H1 (cell line): ENCODE data around the gene RASL10A. TPM values are rescaled to one million over a fixed set of nuclear protein-coding genes. Genes with fewer than 3 reads are reported as not detected.

Source experiments
- CTCF ChIA-PET: fragments of 300-600 bp; sonication (Branson Sonifier 250); formaldehyde crosslinking; loops from one replicate; lab custom pipeline; 2021; ENCODE audit not compliant: partially characterized antibody; lab: Charles Lee
- POLR2A ChIA-PET: fragments of 300-600 bp; sonication (Branson Sonifier 250); formaldehyde crosslinking; loops from one replicate; lab custom pipeline; 2021; ENCODE audit warnings: inconsistent platforms; ENCODE audit not compliant: partially characterized antibody; lab: Charles Lee
- DNase-seq, 2 experiments: peaks; one replicate each; pipeline versions ENCODE4 v3.0.0 to v3.0.0-alpha.2; 2010 to 2022; ENCODE audit warnings: low spot score in 2 of 2, low read depth in 1 of 2, mixed read lengths in 1 of 2
- FAIRE-seq: peaks from 2 replicates; lab custom pipeline; 2011; peaks lifted over from hg19 to GRCh38; lab: Jason Lieb, UNC
- H2AFZ ChIP-seq: 2 replicates; pipeline ENCODE4 v1.8.1; 2012; ENCODE audit warnings: low read length, inconsistent platforms
- H2AK5ac ChIP-seq: 2 replicates; pipeline ENCODE4 v1.6.1; 2013; ENCODE audit warnings: low read depth, low read length
- H2BK120ac ChIP-seq: replicated peaks from 2 replicates; pipeline ENCODE3; 2013; ENCODE audit warnings: low read depth, low read length, inconsistent platforms
- H2BK12ac ChIP-seq: 2 replicates; pipeline ENCODE4 v1.6.1; 2013; ENCODE audit warnings: low read depth, low read length
- H2BK15ac ChIP-seq: 2 replicates; pipeline ENCODE4 v1.6.1; 2013; ENCODE audit warnings: low read length
- H2BK20ac ChIP-seq: 2 replicates; pipeline ENCODE4 v1.6.1; 2013; ENCODE audit warnings: low read length
- H2BK5ac ChIP-seq: 2 replicates; pipeline ENCODE4 v1.6.1; 2013; ENCODE audit warnings: low read depth, low read length
- H3K14ac ChIP-seq: 2 replicates; pipeline ENCODE4 v1.6.1; 2013; ENCODE audit warnings: inconsistent platforms; ENCODE audit not compliant: insufficient read length
- H3K18ac ChIP-seq: 2 replicates; pipeline ENCODE4 v1.6.1; 2013; ENCODE audit warnings: low read length; ENCODE audit errors: extremely low read depth
- H3K23ac ChIP-seq: 2 replicates; pipeline ENCODE4 v1.6.1; 2013; ENCODE audit warnings: inconsistent platforms; ENCODE audit not compliant: insufficient read length
- H3K23me2 ChIP-seq: 2 replicates; pipeline ENCODE4 v1.6.1; 2013; ENCODE audit warnings: low read depth, low read length
- H3K27ac ChIP-seq: 2 replicates; pipeline ENCODE4 v1.6.1; 2011; ENCODE audit warnings: low read depth, low read length, inconsistent platforms
- H3K27me3 ChIP-seq, 4 experiments: replicated peaks in 1 of 4; 1 replicate in 1 of 4; 2 replicates in 3 of 4; pipeline versions ENCODE4 v1.6.1 to v1.8.1; 2011 to 2013; ENCODE audit warnings: low read length in 3 of 4, mild to moderate bottlenecking in 3 of 4, inconsistent platforms in 2 of 4, mixed read lengths in 2 of 4, moderate library complexity in 1 of 4; ENCODE audit not compliant: control insufficient read depth in 3 of 4, insufficient read depth in 3 of 4; ENCODE audit errors: extremely low read depth in 1 of 4
- H3K36me3 ChIP-seq, 4 experiments: 2 replicates each; pipeline versions ENCODE4 v1.6.1 to v1.8.1; 2011 to 2013; ENCODE audit warnings: mild to moderate bottlenecking in 4 of 4, low read length in 3 of 4, moderate library complexity in 2 of 4, control low read depth in 1 of 4, inconsistent platforms in 1 of 4; ENCODE audit not compliant: insufficient read depth in 4 of 4, control insufficient read depth in 2 of 4
- H3K4ac ChIP-seq: replicated peaks from 2 replicates; pipeline ENCODE3; 2013; ENCODE audit warnings: low read length, low read depth, mixed read lengths, inconsistent platforms; ENCODE audit not compliant: insufficient read length
- H3K4me1 ChIP-seq, 4 experiments: replicated peaks in 1 of 4; 1 replicate in 1 of 4; 2 replicates in 3 of 4; pipeline versions ENCODE4 v1.6.1 to v1.8.1; 2011 to 2013; ENCODE audit warnings: low read length in 3 of 4, inconsistent platforms in 2 of 4, mixed read lengths in 1 of 4; ENCODE audit not compliant: insufficient read depth in 4 of 4, control insufficient read depth in 3 of 4
- H3K4me2 ChIP-seq, 2 experiments: 2 replicates each; pipeline versions ENCODE4 v1.6.1 to v1.8.1; 2011 to 2013; ENCODE audit warnings: low read depth in 2 of 2, low read length in 2 of 2, control low read depth in 1 of 2, inconsistent platforms in 1 of 2, mild to moderate bottlenecking in 1 of 2; ENCODE audit not compliant: insufficient read depth in 1 of 2
- H3K4me3 ChIP-seq, 4 experiments: fragments of 200-600, 300-600 bp in 1 of 4; sonication (generic), shearing (Covaris generic), sonication (Bioruptor Twin) in 1 of 4; 2 replicates each; pipeline versions ENCODE4 v1.5.1 to v1.8.1; 2011 to 2016; ENCODE audit warnings: low read length in 4 of 4, low read depth in 3 of 4, control low read depth in 2 of 4, inconsistent platforms in 2 of 4, mild to moderate bottlenecking in 2 of 4, mixed read lengths in 1 of 4, moderate library complexity in 1 of 4; ENCODE audit not compliant: insufficient read depth in 2 of 4; ENCODE audit errors: extremely low read depth in 1 of 4
- H3K56ac ChIP-seq: replicated peaks from 2 replicates; pipeline ENCODE3; 2013; ENCODE audit warnings: low read depth, mild to moderate bottlenecking, mixed read lengths, low read length, inconsistent platforms; ENCODE audit not compliant: insufficient read length
- H3K79me1 ChIP-seq: 2 replicates; pipeline ENCODE4 v1.6.1; 2013; ENCODE audit warnings: low read depth, low read length, control low read depth
- H3K79me2 ChIP-seq, 2 experiments: 2 replicates each; pipeline versions ENCODE4 v1.6.1 to v1.8.1; 2012 to 2013; ENCODE audit warnings: low read length in 2 of 2, mild to moderate bottlenecking in 2 of 2, inconsistent platforms in 1 of 2; ENCODE audit not compliant: insufficient read depth in 2 of 2, control insufficient read depth in 1 of 2
- H3K9ac ChIP-seq, 4 experiments: replicated peaks in 1 of 4; 1 replicate in 1 of 4; 2 replicates in 3 of 4; pipeline versions ENCODE4 v1.6.1 to v1.8.1; 2011 to 2013; ENCODE audit warnings: low read depth in 3 of 4, low read length in 3 of 4, control low read depth in 2 of 4, mild to moderate bottlenecking in 2 of 4, moderate library complexity in 2 of 4, inconsistent platforms in 1 of 4; ENCODE audit errors: extremely low read depth in 1 of 4
- H3K9me3 ChIP-seq, 2 experiments: 2 replicates each; pipeline versions ENCODE4 v1.6.1 to v1.8.1; 2012 to 2013; ENCODE audit warnings: mild to moderate bottlenecking in 2 of 2, moderate library complexity in 2 of 2, control low read depth in 1 of 2, inconsistent platforms in 1 of 2, low read depth in 1 of 2, low read length in 1 of 2, mixed read lengths in 1 of 2; ENCODE audit not compliant: insufficient read depth in 2 of 2
- H4K20me1 ChIP-seq, 2 experiments: replicated peaks in 1 of 2; 2 replicates each; pipeline versions ENCODE3 to v1.8.1; 2011 to 2013; ENCODE audit warnings: inconsistent platforms in 2 of 2, low read length in 2 of 2, mild to moderate bottlenecking in 1 of 2; ENCODE audit not compliant: insufficient read depth in 2 of 2, control insufficient read depth in 1 of 2
- H4K5ac ChIP-seq: 2 replicates; pipeline ENCODE4 v1.6.1; 2013; ENCODE audit warnings: low read length, low read depth, mixed read lengths, inconsistent platforms; ENCODE audit not compliant: insufficient read length
- H4K8ac ChIP-seq: 2 replicates; pipeline ENCODE4 v1.8.0; 2013; ENCODE audit warnings: mild to moderate bottlenecking, moderate library complexity, low read length, inconsistent platforms; ENCODE audit not compliant: insufficient read depth; ENCODE audit errors: extremely low read depth
- H4K91ac ChIP-seq: replicated peaks from 2 replicates; pipeline ENCODE3; 2013; ENCODE audit warnings: low read length, mixed read lengths, inconsistent platforms; ENCODE audit not compliant: insufficient read length
- ATF2 ChIP-seq: IDR thresholded peaks from 2 replicates; pipeline ENCODE4 v1.6.1; 2012; ENCODE audit warnings: low read length, inconsistent platforms
- BACH1 ChIP-seq: IDR thresholded peaks from 2 replicates; pipeline ENCODE4 v1.6.1; 2012; ENCODE audit warnings: low read length, improper control_type of control experiment
- CBX5 ChIP-seq: fragments of 300-800, 300-1000 bp; sonication (generic); IDR thresholded peaks from 2 replicates; pipeline ENCODE4 v1.7.1; 2016; ENCODE audit warnings: antibody characterized with exemption, low read length, low read depth
- CBX8 ChIP-seq: fragments of 300-800, 300-1000 bp; sonication (generic); IDR thresholded peaks from 2 replicates; pipeline ENCODE4 v1.7.1; 2016; ENCODE audit warnings: low read depth, low read length, borderline replicate concordance
- CEBPB ChIP-seq: IDR thresholded peaks from 2 replicates; pipeline ENCODE4 v1.6.1; 2012; ENCODE audit warnings: low read depth, low read length
- CHD1 ChIP-seq: IDR thresholded peaks from 2 replicates; pipeline ENCODE4 v1.6.1; 2012; ENCODE audit warnings: low read depth, low read length, improper control_type of control experiment
- CHD2 ChIP-seq: IDR thresholded peaks from 2 replicates; pipeline ENCODE4 v1.6.1; 2012; ENCODE audit warnings: low read length, improper control_type of control experiment
- KDM1A ChIP-seq: fragments of 200-600, 300-600 bp; sonication (generic); IDR thresholded peaks from 2 replicates; pipeline ENCODE4 v1.7.1; 2016; ENCODE audit warnings: mild to moderate bottlenecking, low read length, borderline replicate concordance
- YY1 ChIP-seq: IDR thresholded peaks from 2 replicates; pipeline ENCODE4 v1.6.1; 2011; ENCODE audit warnings: low read depth, mild to moderate bottlenecking, low read length
- WGBS, 2 experiments: shearing (Covaris generic) in 1 of 2; methylation state at CpG; one replicate each; pipeline versions ENCODE4 v1.1.6 to v1.1.7; 2013 to 2015; ENCODE audit warnings: low lambda C conversion rate in 2 of 2, mixed read lengths in 2 of 2, inconsistent platforms in 1 of 2, low coverage in 1 of 2, missing lambda C conversion rate in 1 of 2; ENCODE audit not compliant: insufficient replicate concordance in 2 of 2, insufficient coverage in 1 of 2, insufficient read length in 1 of 2; ENCODE audit errors: extremely low coverage in 1 of 2, missing lambda C conversion rate in 1 of 2; 5-methylcytosine and 5-hydroxymethylcytosine counted together
- polyA plus RNA-seq, 7 experiments: library from polyadenylated mRNA; depleted of rRNA in 3 of 7; stranded (reverse) in 5 of 7; unstranded in 2 of 7; fragments of >200 nt in 5 of 7; fragments of 200-250 nt in 2 of 7; gene quantifications; 1 replicate in 5 of 7; 2 replicates in 1 of 7; 4 replicates in 1 of 7; pipeline versions ENCODE4 v1.2.1 to v1.2.3, GENCODE V29; 2011 to 2013; ENCODE audit warnings: missing spikeins in 2 of 7, mixed read lengths in 2 of 7
- total RNA-seq: library from RNA; stranded (reverse); fragmentation: NEBNext Ultra II Directional; extraction: Animal tissue kit (Norgen Biotek cat#: 25700); gene quantifications from 2 replicates; pipeline ENCODE4 v1.2.1, GENCODE V29; 2021

Gene RASL10A
- total and polyA plus RNA-seq, 2 of the 8 experiments (the other 6 are each of a cell fraction or from before 2014, with no cell fraction given) = 1.1 to 1.5 TPM

GRCh38 chr22:29327089-29327764, 11.7 kb upstream of the RASL10A start:
- Histone ChIP-seq H3K4me3 (no peak overlapping the region), H3K4me2 (no peak overlapping the region), H3K27ac (no peak overlapping the region), H3K14ac (no peak overlapping the region), H3K23me2 (no peaks in the 10 kb centered on the region), H3K36me3 (peaks cover 4 to 11% (median 9%) of the 10 kb centered on the region in 4 experiments; a peak in 6 of 8 replicates), H4K91ac (no peak overlapping the region), H3K79me2 (no peaks in the 10 kb centered on the region), H3K9ac (no peak overlapping the region), H3K4me1 (no peaks in the 10 kb centered on the region; a peak in 1 of 7 replicates), H3K56ac (no peak overlapping the region), H2BK12ac (no peak overlapping the region), H2BK5ac (no peak overlapping the region), H3K18ac (no peak overlapping the region), H4K8ac (no peak overlapping the region), H2BK20ac (no peak overlapping the region), H3K23ac (no peak overlapping the region), H2AK5ac (no peak overlapping the region), H2BK15ac (no peak overlapping the region), H3K4ac (no peak overlapping the region), H4K20me1 (peaks cover 3 to 5% of the 10 kb centered on the region in 2 experiments), H3K27me3 (no peaks in the 10 kb centered on the region), H2AFZ (no peak overlapping the region), H3K79me1 (no peaks in the 10 kb centered on the region), H4K5ac (no peak overlapping the region), H2BK120ac (no peak overlapping the region), H3K9me3 (no peaks in the 10 kb centered on the region)
- DNase-seq (no peak), FAIRE-seq (no peak)
- ChIA-PET CTCF (interaction anchor here (0.6 to 3.1 kb wide), 10 partner anchors 10 to 53 kb away, joined by 3 to 14 read pairs (median 3); no protein-coding TSS in a partner anchor), POLR2A (interaction anchor here (1.0 to 1.6 kb wide), 3 partner anchors 21 to 49 kb away, joined by 3 read pairs; partner anchors contain the start of gene GAS2L1)
- 90% methylated on average over 15 of the region's 15 CpGs; no CpG with 5 or more reads in 1 of the 2 experiments for WGBS, 2 experiments
- TF ChIP-seq CEBPB = no peak
- TF ChIP-seq KDM1A = no peak
- no peak for TF ChIP-seq ATF2
- no peak for TF ChIP-seq CHD1
- TF ChIP-seq CBX8 = no peak
- TF ChIP-seq BACH1 = no peak
- no peak for TF ChIP-seq YY1
- no peak for TF ChIP-seq CBX5
- TF ChIP-seq CHD2 = no peak
